ENCODE data around the gene SORBS1.

GRCh38 chr10:95360122-95360714 lies 201.0 kb downstream of the SORBS1 start:
- TF ChIP-seq BMI1 (IDR thresholded peaks at IDR 0.05; ENCODE audit: low read length): no peak
- TF ChIP-seq STAG1 (CRISPR knock-in tag; IDR thresholded peaks at IDR 0.05; ENCODE audit: borderline replicate concordance): no peak
- TF ChIP-seq PRMT5 (CRISPR knock-in tag; IDR thresholded peaks at IDR 0.05): no peak
- no peak for TF ChIP-seq SAFB (IDR thresholded peaks at IDR 0.05; ENCODE audit: borderline replicate concordance, low read depth, low read length)
- no peak for TF ChIP-seq YY1 (IDR thresholded peaks at IDR 0.05; ENCODE audit: borderline replicate concordance in 1 of 3, control insufficient read depth in 1 of 3, extremely low read depth in 1 of 3, insufficient read depth in 3 of 3, insufficient read length in 1 of 3, insufficient replicate concordance in 2 of 3, low read depth in 1 of 3, low read length in 2 of 3)
